22Rv1 (cell line): ENCODE results near the gene NLGN2.

Experiments
- H3K27ac ChIP-seq: fragments of 450-650 bp; 2 replicates; pipeline ENCODE4 v1.5.1; 2017
- ZFX ChIP-seq: fragments of 450-650 bp; IDR thresholded peaks from 2 replicates; pipeline ENCODE4 v1.6.1; 2017; ENCODE audit warnings: antibody characterized with exemption, borderline replicate concordance

Gene NLGN2

GRCh38 chr17:7468804-7469389 lies 61.3 kb downstream of the NLGN2 start:
- H3K27ac ChIP-seq, result no peak overlapping the region

More at GRCh38 chr17:7468804-7469389, 61.3 kb downstream of the NLGN2 start:
- TF ChIP-seq ZFX, result no peak
